GM10266 (cell line): ENCODE measurements around the gene NECAB3.

Experiments used
- DNase-seq: peaks from one replicate; pipeline ENCODE4 v3.0.0; 2012; ENCODE audit errors: extremely low spot score
- CTCF ChIP-seq: IDR thresholded peaks from 2 replicates; pipeline ENCODE4 v1.5.1; 2012; ENCODE audit warnings: mild to moderate bottlenecking, low read depth; ENCODE audit not compliant: control insufficient read depth, insufficient read depth; ENCODE audit errors: missing control alignments

Gene NECAB3

GRCh38 chr20:33675136-33675959 lies 1.1 kb upstream of the NECAB3 start:
- no peak for TF ChIP-seq CTCF
- DNase-seq, result no peak

GRCh38 chr20:33673410-33674293 lies 576 bp downstream of the NECAB3 start:
- DNase-seq, result peak; percentile 78
- TF ChIP-seq CTCF, result no peak

- DNase-seq, result no peak
- TF ChIP-seq CTCF, result no peak
Observed at GRCh38 chr20:33673114-33673409, 1.2 kb downstream of the NECAB3 start.

GRCh38 chr20:33672426-33673113 lies 1.7 kb downstream of the NECAB3 start:
- no peak for DNase-seq
- TF ChIP-seq CTCF, result no peak

- DNase-seq, result no peak
- no peak for TF ChIP-seq CTCF
Observed at GRCh38 chr20:33671573-33672288, 2.5 kb downstream of the NECAB3 start.

- TF ChIP-seq CTCF, result no peak
- DNase-seq, result no peak
Observed at GRCh38 chr20:33670715-33671499, 3.3 kb downstream of the NECAB3 start.
